ENCODE measurements around the gene TRAPPC12.

TRAPPC12 gene

DNA sequence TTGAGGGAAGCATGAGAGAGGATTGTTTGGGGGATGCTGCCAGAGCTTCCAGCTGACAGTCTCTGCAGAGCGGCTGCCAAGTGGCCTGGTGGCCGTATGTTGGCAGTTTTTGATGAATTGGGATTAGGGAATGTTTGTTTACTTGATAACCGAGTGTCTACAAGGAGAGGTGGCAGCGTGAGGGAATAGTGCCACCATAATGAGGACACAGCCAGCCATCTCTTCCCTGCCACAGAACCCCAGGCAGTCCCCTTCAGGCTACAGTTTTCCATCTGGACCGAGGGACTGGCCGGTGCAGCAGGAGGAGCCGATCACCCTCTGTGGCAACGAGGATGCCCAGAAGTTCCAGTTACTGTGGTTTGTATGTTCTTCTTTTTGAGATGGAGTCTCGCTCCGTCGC is 55.2 kb downstream of the TRAPPC12 start:
- no peak for TF ChIP-seq CTCF (IDR thresholded peaks at IDR 0.05; ENCODE audit: low read depth, low read length)
- in situ Hi-C loops (cut with HindIII; ENCODE audit: low sequenced_read_pairs): no loop called here
- DNase-seq (ENCODE audit: low read depth, low spot score): no peak

DNA sequence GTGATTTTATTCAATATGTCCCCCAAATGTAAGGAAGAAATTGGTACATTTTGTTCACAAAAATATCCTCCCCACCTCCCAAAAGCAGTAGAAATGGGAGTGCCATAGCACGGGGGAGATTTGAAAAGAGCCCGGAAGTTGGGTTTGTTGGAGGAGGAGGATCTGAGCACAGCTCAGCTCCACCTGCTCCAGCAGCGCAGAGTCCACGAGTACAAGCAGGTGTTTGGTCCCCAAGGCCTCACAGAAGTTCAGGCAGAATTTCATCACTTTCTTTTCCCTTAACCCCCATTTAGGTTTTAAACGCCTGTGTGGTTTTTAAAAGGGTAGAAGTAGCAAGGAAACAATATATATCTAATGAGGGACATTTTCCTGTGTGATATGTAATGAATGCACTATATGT is 56.0 kb downstream of the TRAPPC12 start:
- in situ Hi-C loops (cut with HindIII; ENCODE audit: low sequenced_read_pairs): no loop called here
- H3K4me3 ChIP-seq (ENCODE audit: low read depth, low read length): no peak overlapping the region
- DNase-seq (ENCODE audit: low read depth, low spot score): no peak
- TF ChIP-seq CTCF (IDR thresholded peaks at IDR 0.05; ENCODE audit: low read depth, low read length): no peak

More for the DNA sequence above, 55.2 kb downstream of the TRAPPC12 start:
- H3K4me3 ChIP-seq (ENCODE audit: low read depth, low read length): no peak overlapping the region

DNA sequence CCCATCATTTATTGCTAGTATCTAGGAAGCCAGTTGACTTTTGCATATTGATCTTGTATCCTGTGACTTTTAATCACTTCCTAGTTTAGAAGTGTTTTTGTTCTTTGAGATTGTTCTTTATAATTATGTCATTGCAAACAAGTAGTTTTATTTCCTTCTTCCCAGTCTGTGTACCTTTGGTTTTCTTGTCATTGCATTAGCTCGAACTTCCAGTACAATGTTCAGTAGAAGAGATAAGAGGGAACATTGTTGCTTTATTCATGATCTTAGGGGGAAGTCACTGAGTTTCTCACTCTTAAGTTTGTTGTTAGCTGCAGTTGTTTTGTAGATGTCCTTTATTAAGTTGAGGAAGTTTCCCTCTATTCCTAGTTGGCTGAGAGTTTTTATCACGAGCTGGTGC is 61.0 kb downstream of the TRAPPC12 start:
- in situ Hi-C loops (cut with HindIII; ENCODE audit: low sequenced_read_pairs): no loop called here
- no peak for DNase-seq (ENCODE audit: low read depth, low spot score)
- H3K4me3 ChIP-seq (ENCODE audit: low read depth, low read length): no peak overlapping the region
- no peak for TF ChIP-seq CTCF (IDR thresholded peaks at IDR 0.05; ENCODE audit: low read depth, low read length)

- TF ChIP-seq CTCF (IDR thresholded peaks at IDR 0.05; ENCODE audit: low read depth, low read length): no peak
- in situ Hi-C loops (cut with HindIII; ENCODE audit: low sequenced_read_pairs): no loop called here
- no peak for DNase-seq (ENCODE audit: low read depth, low spot score)
- H3K4me3 ChIP-seq (ENCODE audit: low read depth, low read length): no peak overlapping the region
These were observed 62.0 kb downstream of the TRAPPC12 start for GRCh38 chr2:3441465-3441864.

DNA sequence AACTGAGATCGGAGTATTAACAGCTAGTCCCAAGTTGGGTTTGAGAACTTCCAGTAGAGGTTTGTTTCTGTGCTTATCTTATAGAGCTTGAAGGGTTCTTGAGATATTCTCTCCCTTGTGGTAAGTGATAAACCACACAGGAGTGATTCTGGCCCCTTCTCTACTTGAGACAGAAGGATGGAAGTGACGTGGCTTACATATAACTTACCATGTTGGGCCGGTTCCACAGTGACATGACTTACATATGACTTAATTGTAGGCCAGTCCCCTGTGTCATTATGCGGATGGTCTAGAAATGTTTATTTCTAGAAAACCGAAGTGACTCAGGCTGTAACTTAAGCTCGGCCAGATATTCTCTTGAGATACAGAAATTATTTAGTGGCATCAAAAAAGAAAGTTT is 62.7 kb downstream of the TRAPPC12 start:
- in situ Hi-C loops (cut with HindIII; ENCODE audit: low sequenced_read_pairs): no loop called here
- H3K4me3 ChIP-seq (ENCODE audit: low read depth, low read length): no peak overlapping the region
- DNase-seq (ENCODE audit: low read depth, low spot score): no peak
- TF ChIP-seq CTCF (IDR thresholded peaks at IDR 0.05; ENCODE audit: low read depth, low read length): no peak

DNA sequence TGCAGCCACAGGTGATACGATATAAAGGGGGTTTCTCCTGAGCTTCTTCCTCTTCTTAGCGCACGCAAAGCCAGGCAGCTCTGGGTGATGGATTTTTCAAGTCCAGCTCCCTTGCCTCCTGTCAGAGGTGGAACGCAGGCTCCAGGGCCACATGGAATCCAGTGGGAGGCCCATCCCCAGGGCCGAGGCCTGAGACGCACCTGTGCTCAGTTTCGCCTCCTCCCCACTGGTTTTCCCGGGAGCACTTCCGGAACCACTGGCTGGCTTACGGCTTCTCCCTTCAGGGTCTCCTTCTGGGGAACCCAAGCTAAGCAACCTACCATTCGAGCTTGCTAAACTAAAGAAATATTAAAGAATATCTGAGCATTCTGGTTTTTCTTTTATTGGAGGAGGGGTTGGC is 63.6 kb downstream of the TRAPPC12 start:
- in situ Hi-C loops (cut with HindIII; ENCODE audit: low sequenced_read_pairs): no loop called here
- no peak for TF ChIP-seq CTCF (IDR thresholded peaks at IDR 0.05; ENCODE audit: low read depth, low read length)
- no peak for DNase-seq (ENCODE audit: low read depth, low spot score)

DNA sequence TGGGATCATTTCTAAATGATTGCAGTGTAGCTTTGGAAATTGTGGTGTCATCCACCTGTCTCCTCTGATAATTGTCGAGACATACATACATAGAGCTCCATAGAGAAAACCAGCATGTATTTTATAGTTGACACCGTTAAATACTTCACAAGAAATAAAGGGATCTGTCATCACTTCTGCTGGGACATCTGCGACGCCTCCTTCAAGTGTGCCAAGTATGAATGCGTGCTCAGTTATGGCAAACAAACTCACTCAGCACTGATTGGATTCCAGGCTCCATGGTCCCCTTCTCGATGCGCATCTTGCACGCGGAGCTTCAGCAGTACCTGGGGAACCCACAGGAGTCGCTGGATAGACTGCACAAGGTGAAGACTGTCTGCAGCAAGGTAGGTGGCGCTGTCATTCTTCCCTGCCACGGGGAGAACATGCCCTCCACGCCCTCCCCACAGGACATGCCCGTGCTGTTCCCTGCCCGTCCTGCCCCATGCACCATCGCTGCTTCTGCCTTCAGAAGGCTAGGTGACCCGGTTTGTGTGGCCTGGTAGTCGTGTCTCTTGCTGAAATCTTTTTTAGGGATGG is 64.1 kb downstream of the TRAPPC12 start:
- in situ Hi-C loops (cut with HindIII; ENCODE audit: low sequenced_read_pairs): no loop called here
- no peak for TF ChIP-seq CTCF (IDR thresholded peaks at IDR 0.05; ENCODE audit: low read depth, low read length)
- no peak overlapping the region for H3K4me3 ChIP-seq (ENCODE audit: low read depth, low read length)
- DNase-seq (ENCODE audit: low read depth, low spot score): no peak

More for the DNA sequence above, 63.6 kb downstream of the TRAPPC12 start:
- no peak overlapping the region for H3K4me3 ChIP-seq (ENCODE audit: low read depth, low read length)

Measured in astrocyte of the spinal cord (primary cell).